ACC112 (cell line): ENCODE results near the gene QDPR.

Experiments
- H2AFZ ChIP-seq: fragments of 200-600 bp; sonication (generic); one replicate; pipeline ENCODE4 v1.6.0; 2017; ENCODE audit warnings: antibody characterized with exemption, low read length; ENCODE audit not compliant: unreplicated experiment
- H3K27ac ChIP-seq: fragments of 200-600 bp; sonication (generic); 2 replicates; pipeline ENCODE4 v1.5.1; 2014; ENCODE audit warnings: low read depth, mild to moderate bottlenecking, antibody characterized with exemption, low read length, moderate library complexity
- H3K27me3 ChIP-seq: fragments of 200-600 bp; sonication (generic); 2 replicates; pipeline ENCODE4 v1.6.1; 2014; ENCODE audit warnings: mild to moderate bottlenecking, antibody characterized with exemption, low read length, moderate library complexity, mixed read lengths; ENCODE audit not compliant: insufficient read depth
- H3K36me3 ChIP-seq: fragments of 200-600 bp; sonication (generic); 2 replicates; pipeline ENCODE4 v1.6.1; 2016; ENCODE audit warnings: mild to moderate bottlenecking, antibody characterized with exemption, low read length, moderate library complexity, mixed read lengths; ENCODE audit not compliant: insufficient read depth
- H3K4me1 ChIP-seq: fragments of 200-600 bp; sonication (generic); one replicate; pipeline ENCODE4 v1.6.1; 2016; ENCODE audit warnings: low read length, mixed read lengths; ENCODE audit not compliant: insufficient read depth, unreplicated experiment, control insufficient read depth
- H3K4me3 ChIP-seq: fragments of 200-600 bp; sonication (generic); 2 replicates; pipeline ENCODE4 v1.5.1; 2014; ENCODE audit warnings: mild to moderate bottlenecking, low read depth, low read length
- H3K79me2 ChIP-seq: fragments of 200-600 bp; sonication (generic); one replicate; pipeline ENCODE4 v1.6.0; 2016; ENCODE audit warnings: low read length; ENCODE audit not compliant: control insufficient read depth, unreplicated experiment, insufficient read depth

The QDPR gene

DNA sequence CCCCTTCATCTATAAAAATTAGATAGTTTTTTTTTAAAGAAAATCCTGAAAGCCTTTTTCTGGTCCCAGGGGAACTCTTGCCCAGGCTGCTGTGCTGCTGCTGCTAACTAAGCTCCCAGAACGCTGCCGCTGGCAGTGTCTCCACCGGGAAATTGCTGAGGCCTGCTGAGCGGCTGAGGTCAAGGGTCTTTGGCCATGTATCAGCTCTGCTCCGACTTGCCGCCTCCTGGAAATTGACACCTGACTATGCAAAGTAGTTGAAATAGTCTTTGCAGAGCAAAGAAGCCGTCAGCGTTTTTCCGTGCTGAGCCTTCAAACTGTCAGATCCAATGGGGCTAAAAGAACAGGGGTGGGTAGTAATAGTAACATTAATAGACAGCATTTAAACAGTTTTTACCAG is 839 bp downstream of the QDPR start:
- Histone ChIP-seq H2AFZ (peak overlapping the region; percentile 93), H3K27ac (no peak overlapping the region), H3K4me3 (peak overlapping the region; percentile 96), H3K79me2 (peaks cover 13% of the 10 kb centered on the region), H3K36me3 (peaks cover 6% of the 10 kb centered on the region; the same call in 1 of the 2 replicates), H3K4me1 (peaks cover 9% of the 10 kb centered on the region), H3K27me3 (peaks cover 11% of the 10 kb centered on the region; the same call in 1 of the 2 replicates)

DNA sequence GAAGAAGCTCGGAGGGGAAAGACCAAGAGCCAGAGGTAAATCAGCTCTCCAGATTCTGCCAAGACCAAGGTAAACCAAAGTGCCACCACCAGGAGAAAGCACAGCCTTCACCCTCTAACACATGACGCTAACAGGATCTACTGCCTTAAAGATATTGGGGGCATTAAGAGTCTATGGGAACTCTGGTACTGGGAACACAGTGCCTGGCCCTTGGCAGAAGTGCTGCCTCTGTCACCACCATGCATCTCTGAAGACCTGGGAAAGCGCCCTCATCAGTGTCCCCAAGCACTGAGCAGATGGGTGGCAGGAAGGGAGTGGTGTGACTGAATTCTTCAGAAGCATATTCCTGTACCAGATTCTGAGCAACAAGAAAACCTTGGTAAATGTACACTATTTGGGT is 1.3 kb downstream of the QDPR start:
- Histone ChIP-seq H3K4me1 (peaks cover 9% of the 10 kb centered on the region), H3K79me2 (peaks cover 13% of the 10 kb centered on the region), H3K27me3 (0 out of 2 replicates have a peak, but pooled peaks cover 6% of the 10 kb centered on the region), H2AFZ (no peak overlapping the region), H3K4me3 (peak overlapping the region; percentile 96), H3K27ac (no peak overlapping the region), H3K36me3 (peaks cover 6% of the 10 kb centered on the region; the same call in 1 of the 2 replicates)

- Histone ChIP-seq H3K27me3 (no peaks in the 10 kb centered on the region), H3K27ac (no peak overlapping the region), H3K79me2 (peaks cover 1% of the 10 kb centered on the region), H3K36me3 (peaks cover 26% of the 10 kb centered on the region), H3K4me1 (no peaks in the 10 kb centered on the region), H3K4me3 (no peak overlapping the region), H2AFZ (no peak overlapping the region)
Measured at GRCh38 chr4:17504081-17504480, 7.8 kb downstream of the QDPR start.

- no peak overlapping the region for H2AFZ ChIP-seq
- H3K27me3 ChIP-seq, result no peaks in the 10 kb centered on the region
- peaks cover 6% of the 10 kb centered on the region for H3K4me1 ChIP-seq
- no peak overlapping the region for H3K4me3 ChIP-seq
- H3K79me2 ChIP-seq, result no peaks in the 10 kb centered on the region
- peaks cover 26% of the 10 kb centered on the region for H3K36me3 ChIP-seq
- no peak overlapping the region for H3K27ac ChIP-seq
Measured at GRCh38 chr4:17502756-17503155, 9.1 kb downstream of the QDPR start.

GRCh38 chr4:17500574-17500973 is 11.3 kb downstream of the QDPR start:
- H3K79me2 ChIP-seq, result no peaks in the 10 kb centered on the region
- H3K4me1 ChIP-seq, result peaks cover 10% of the 10 kb centered on the region
- H3K27me3 ChIP-seq, result no peaks in the 10 kb centered on the region
- H3K27ac ChIP-seq, result no peak overlapping the region
- no peak overlapping the region for H2AFZ ChIP-seq
- H3K4me3 ChIP-seq, result no peak overlapping the region
- peaks cover 19% of the 10 kb centered on the region for H3K36me3 ChIP-seq

DNA sequence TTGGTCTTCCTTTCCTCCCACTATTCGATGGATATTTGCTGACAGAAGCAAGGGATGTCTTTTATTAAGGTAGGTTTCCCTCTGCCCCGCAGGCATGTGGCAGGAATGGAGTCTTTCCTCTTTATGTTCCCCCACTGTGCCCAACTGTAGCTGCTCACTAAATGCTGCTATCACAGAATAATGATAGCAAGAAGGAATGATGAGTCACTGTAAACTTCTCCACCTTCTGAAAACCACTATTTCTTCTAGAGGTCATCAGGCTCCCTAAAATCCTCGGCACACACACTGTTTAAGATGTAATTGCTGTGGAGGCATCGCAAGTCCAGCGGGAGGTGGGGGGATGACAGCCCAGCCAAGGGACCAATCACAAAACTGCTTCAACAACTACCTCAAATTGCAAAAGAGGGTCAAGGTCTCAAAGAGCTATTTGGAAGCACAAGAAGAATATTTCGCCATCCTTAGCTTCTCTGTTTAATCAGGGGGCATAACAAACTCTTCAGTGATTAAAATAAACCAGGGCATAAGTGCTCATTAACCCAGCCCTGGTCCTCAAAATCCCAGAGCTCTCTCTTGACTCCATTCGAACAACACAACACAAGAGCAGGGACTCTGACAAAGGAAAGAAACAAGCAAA is 13.9 kb downstream of the QDPR start:
- no peaks in the 10 kb centered on the region for H3K27me3 ChIP-seq
- H2AFZ ChIP-seq, result no peak overlapping the region
- H3K4me3 ChIP-seq, result no peak overlapping the region
- H3K36me3 ChIP-seq, result peaks cover 19% of the 10 kb centered on the region
- no peak overlapping the region for H3K27ac ChIP-seq
- peaks cover 8% of the 10 kb centered on the region for H3K79me2 ChIP-seq
- H3K4me1 ChIP-seq, result peaks cover 35% of the 10 kb centered on the region

DNA sequence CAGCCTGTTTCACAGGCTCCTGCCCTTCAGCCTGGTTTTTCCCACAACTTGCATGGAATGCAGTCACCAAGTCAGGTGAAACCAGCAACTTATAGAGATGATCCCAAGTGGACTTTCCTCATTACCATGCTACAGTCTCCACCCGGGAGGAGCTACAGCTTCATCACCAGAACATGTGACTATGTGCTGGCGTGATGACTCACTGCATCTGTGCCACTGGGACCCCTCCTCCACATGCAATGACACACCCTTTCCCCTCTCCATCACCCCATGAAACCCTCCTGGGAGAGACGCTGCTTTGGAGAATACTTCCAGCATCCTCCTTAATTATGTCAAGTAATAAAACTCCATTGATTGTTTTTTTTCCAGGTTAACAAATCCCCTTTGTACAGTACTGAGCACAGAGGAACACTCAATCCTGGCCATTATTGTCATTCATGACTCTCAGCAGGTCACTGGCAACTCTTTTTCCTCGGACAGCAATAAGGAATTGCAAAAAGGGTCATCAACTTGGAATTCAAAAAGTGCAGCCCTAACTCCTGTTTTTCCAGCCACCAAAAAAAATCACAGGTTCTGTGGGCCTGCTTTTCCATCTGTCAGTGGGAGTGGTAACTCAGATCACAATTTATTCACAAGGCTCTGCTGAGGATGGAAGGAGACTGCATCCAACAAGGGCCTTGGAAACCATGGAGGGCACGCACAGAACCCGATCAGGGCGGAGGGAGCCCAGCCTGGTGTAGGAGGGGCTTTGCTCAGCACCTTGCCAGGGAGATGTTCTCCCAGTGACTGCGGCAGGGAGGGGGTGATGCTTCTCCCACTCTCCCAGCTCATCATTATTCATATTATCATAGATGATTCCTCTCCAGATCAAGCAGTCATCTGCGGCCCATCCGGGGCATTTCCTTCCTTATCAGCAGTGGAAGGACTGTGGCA is 17.4 kb downstream of the QDPR start:
- no peak overlapping the region for H2AFZ ChIP-seq
- H3K27me3 ChIP-seq, result no peaks in the 10 kb centered on the region
- H3K4me3 ChIP-seq, result peak overlapping the region; percentile 35; the same call in 1 of the 2 replicates
- peaks cover 7% of the 10 kb centered on the region; the same call in 1 of the 2 replicates for H3K36me3 ChIP-seq
- peaks cover 12% of the 10 kb centered on the region for H3K79me2 ChIP-seq
- H3K27ac ChIP-seq, result peak overlapping the region; percentile 72
- peaks cover 46% of the 10 kb centered on the region for H3K4me1 ChIP-seq

GRCh38 chr4:17493619-17494018 is 18.3 kb downstream of the QDPR start:
- Histone ChIP-seq H3K27ac (peak overlapping the region; percentile 72), H3K27me3 (no peaks in the 10 kb centered on the region), H2AFZ (no peak overlapping the region), H3K79me2 (peaks cover 12% of the 10 kb centered on the region), H3K4me3 (peak overlapping the region; percentile 35; the same call in 1 of the 2 replicates), H3K36me3 (peaks cover 4% of the 10 kb centered on the region; the same call in 1 of the 2 replicates), H3K4me1 (peaks cover 46% of the 10 kb centered on the region)

- Histone ChIP-seq H3K27me3 (no peaks in the 10 kb centered on the region), H3K4me1 (peaks cover 41% of the 10 kb centered on the region), H3K27ac (no peak overlapping the region), H3K79me2 (peaks cover 12% of the 10 kb centered on the region), H3K36me3 (peaks cover 4% of the 10 kb centered on the region; the same call in 1 of the 2 replicates), H2AFZ (no peak overlapping the region), H3K4me3 (no peak overlapping the region)
Measured at GRCh38 chr4:17492876-17493275, 19.0 kb downstream of the QDPR start.

DNA sequence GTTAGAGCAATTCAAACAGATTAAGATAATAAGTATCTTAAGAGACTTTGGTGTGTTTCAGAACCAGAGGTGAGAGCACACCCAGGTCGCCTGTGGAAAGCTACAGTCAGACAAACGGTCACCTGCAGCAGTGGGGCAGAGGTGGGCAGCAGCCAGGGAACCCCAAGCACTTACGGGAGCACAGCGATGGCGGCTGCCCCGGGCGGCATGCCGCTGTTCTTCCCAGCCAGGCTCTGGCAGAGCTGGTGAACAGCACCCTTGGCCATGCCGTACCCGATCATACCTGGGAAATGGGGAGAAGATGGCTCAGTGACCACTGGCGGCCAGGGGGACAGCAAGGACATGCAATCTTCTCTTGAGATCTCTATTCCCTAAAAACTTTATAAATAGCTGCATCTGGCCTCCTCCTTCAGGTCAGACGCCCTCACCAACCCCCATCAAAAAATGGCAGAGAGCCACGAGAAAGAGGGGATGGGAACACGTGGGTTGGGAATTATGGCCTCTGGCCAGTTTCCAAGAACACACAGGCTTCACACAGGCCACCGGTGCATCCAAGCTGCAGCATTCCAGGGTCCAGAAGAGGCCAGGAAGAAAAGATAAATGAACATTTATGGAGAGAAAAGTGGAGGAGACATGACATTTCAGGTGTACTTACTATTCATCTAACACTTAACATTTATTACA is 19.7 kb downstream of the QDPR start:
- Histone ChIP-seq H3K79me2 (peaks cover 12% of the 10 kb centered on the region), H2AFZ (no peak overlapping the region), H3K27ac (no peak overlapping the region), H3K4me1 (peaks cover 37% of the 10 kb centered on the region), H3K36me3 (peaks cover 4% of the 10 kb centered on the region; the same call in 1 of the 2 replicates), H3K4me3 (no peak overlapping the region), H3K27me3 (no peaks in the 10 kb centered on the region)
